ENCODE results near the gene CAMKK1. TPM values are rescaled to one million over a fixed set of nuclear protein-coding genes. Genes with fewer than 3 reads are reported as not detected.
A peak's percentile ranks its signal among the peaks of the same experiment; 100 is the strongest.

CAMKK1 gene
- total and polyA plus RNA-seq, 9 of the 15 experiments (the other 6 are each of a cell fraction or from before 2014, with no cell fraction given): 0.34 to 7.5 (median 4.9) TPM

- TF ChIP-seq TFAP4 (CRISPR knock-in tag; IDR thresholded peaks at IDR 0.05; ENCODE audit: borderline replicate concordance): peak; percentile 93
- TF ChIP-seq KLF1 (tag; IDR thresholded peaks at IDR 0.05): no peak
- peak in 1 of 2 experiments; percentile 71; a peak in 1 of 4 replicates for TF ChIP-seq UBTF (IDR thresholded peaks at IDR 0.05; ENCODE audit: borderline replicate concordance in 1 of 2, low read depth in 2 of 2, low read length in 2 of 2)
- TF ChIP-seq GATAD2B (IDR thresholded peaks at IDR 0.05; ENCODE audit: borderline replicate concordance): no peak
- peak; percentile 75; the same call in 1 of the 2 replicates for TF ChIP-seq LARP7 (IDR thresholded peaks at IDR 0.05)
- peak; percentile 83 for TF ChIP-seq VEZF1 (CRISPR knock-in tag; IDR thresholded peaks at IDR 0.05)
- TF ChIP-seq PML (IDR thresholded peaks at IDR 0.05; ENCODE audit: low read length): no peak
- TF ChIP-seq CREB3 (tag; conservative IDR thresholded peaks at IDR 0.05; ENCODE audit: low read depth): 0 out of 2 replicates have a peak, but pooled peaks have one; percentile 36
- TF ChIP-seq PKNOX1 (IDR thresholded peaks at IDR 0.05): peak; percentile 33
- TF ChIP-seq ZNF511 (CRISPR knock-in tag; IDR thresholded peaks at IDR 0.05): peak; percentile 91
- TF ChIP-seq FOXK2 (conservative IDR thresholded peaks at IDR 0.05 in 1 of 2, IDR thresholded peaks at IDR 0.05 in 1 of 2; ENCODE audit: low read depth in 2 of 2): peak; percentile 71 to 72; a peak in 3 of 4 replicates
- TF ChIP-seq ZNF146 (CRISPR knock-in tag; IDR thresholded peaks at IDR 0.05; ENCODE audit: unreplicated experiment): no peak
- peak; percentile 86 to 92 for TF ChIP-seq E2F6 (IDR thresholded peaks at IDR 0.05; ENCODE audit: borderline replicate concordance in 1 of 2, extremely low read depth in 1 of 2, insufficient read depth in 1 of 2, insufficient read length in 1 of 2, low read depth in 1 of 2, low read length in 1 of 2, poor library complexity in 1 of 2, severe bottlenecking in 1 of 2)
- no peak for TF ChIP-seq TSC22D4 (tag; IDR thresholded peaks at IDR 0.05)
- TF ChIP-seq RHOXF2B (CRISPR knock-in tag; conservative IDR thresholded peaks at IDR 0.05): no peak
- TF ChIP-seq GATAD2A (IDR thresholded peaks at IDR 0.05): no peak
- TF ChIP-seq SIN3A (IDR thresholded peaks at IDR 0.05; ENCODE audit: borderline replicate concordance in 2 of 2, control insufficient read depth in 1 of 2, low read depth in 2 of 2, low read length in 2 of 2): peak in 1 of 2 experiments; percentile 71; a peak in 1 of 4 replicates
Measured at GRCh38 chr17:3888343-3889171, 4.3 kb downstream of the CAMKK1 start (continued).
